GM21367 (cell line): ENCODE measurements around the gene PEAR1.

Experiments
- ATAC-seq: cut with Tn5 transposase; IDR thresholded peaks from one replicate; pipeline ENCODE4 v1.9.1; 2021; ENCODE audit not compliant: unreplicated experiment

Gene PEAR1

DNA sequence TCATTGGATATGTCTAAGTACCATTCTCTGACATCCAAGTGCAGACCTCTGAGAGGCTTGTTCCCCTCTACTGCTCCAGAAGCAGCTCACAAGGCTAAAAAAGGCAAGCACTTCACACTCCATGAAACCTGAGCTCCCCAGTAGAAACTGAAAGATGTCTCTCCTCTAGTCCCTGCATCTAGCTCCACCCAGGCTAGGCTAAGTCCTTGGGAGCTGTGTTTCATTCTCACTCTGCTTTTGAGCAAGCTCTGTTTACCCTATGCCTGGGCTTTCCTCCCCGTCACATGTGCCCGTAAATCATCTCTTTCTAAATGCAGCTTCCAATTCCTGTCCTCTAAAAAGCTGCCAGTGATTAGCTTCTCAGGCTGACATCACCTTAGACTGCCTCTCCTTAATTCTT, 65.9 kb downstream of the PEAR1 start:
- ATAC-seq, result no peak

DNA sequence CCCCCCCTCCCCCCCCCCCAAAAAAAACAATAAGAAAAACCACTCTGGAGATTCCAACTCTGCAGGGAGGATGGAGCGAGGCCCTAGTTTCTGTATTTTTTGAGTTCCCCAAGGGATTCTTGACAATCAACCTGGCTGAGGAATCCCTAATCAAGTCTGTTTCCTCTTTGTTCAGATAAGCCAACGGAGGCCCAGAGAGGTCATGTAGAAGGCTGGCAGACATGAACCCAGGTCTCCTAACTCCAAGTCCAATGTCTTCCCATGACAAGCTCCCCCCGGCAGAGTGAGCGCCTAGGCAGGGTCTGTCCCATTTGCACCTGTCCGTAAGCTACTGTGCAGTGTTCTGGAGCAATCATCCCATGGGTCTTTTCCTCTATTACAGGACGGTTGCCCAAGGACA, 66.4 kb downstream of the PEAR1 start:
- no peak for ATAC-seq

DNA sequence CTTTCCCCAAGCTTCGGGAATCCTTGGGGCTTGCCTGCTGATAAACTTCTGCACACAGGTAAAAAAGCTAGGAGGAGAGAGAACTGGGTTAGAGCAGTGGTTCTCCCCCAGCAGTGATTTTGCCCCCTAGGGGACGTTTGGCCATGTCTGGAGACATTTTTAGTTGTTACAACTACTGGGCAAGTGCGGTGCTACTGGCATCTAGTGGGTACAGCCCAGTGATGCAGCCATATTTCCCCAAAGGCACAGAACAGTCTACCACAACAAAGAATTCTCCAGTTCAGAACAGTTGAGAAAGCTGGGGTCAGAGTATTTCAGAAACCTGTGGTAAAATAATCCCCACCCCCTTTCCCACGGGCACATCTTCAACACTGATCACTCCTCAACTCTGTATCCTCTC, 68.2 kb downstream of the PEAR1 start:
- ATAC-seq, result no peak

DNA sequence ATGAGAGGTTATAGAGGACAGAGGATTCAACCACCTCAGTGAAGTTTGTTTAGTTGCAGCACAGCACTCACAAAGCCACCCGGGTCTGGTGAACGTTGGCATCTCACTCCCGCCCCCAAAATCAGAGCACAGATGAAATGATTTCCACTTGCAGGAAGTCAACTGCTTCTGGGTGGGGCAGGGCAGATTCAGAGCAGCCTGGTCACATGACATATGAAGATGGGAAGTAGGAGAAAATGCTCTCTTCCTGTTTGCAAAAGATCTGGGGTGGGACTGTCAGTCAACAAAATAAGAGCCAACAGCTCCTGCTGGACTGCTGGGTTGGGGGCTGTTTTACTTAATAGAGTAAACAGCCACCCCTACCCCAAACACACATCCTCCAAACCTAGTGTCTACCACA, 70.1 kb downstream of the PEAR1 start:
- ATAC-seq, result no peak

DNA sequence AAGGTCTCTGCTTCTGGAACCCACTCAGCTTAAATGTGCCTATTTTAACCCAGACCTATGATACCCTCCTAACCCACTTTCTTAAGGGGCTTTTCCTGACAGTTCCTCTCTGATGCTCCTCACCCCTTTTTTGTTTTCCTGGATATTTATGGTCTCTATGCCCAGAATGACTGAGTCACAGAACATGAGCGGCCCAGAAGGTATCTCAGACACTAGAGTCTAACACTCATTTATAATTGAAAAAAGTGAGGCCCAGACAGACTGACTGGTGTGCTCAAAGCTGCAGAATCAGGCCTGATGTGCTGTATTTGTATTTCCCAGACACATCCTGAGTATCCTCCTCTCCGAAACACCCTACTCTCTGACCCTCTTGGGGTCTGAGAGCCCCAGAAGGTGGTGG, 70.9 kb downstream of the PEAR1 start:
- no peak for ATAC-seq
